GM23248 (cell line): ENCODE data around the gene GRIP2. TPM values are rescaled to one million over a fixed set of nuclear protein-coding genes. Genes with fewer than 3 reads are reported as not detected.

Experiments used
- DNase-seq: peaks from one replicate; pipeline ENCODE4 v3.0.0-alpha.2; 2015
- H2AFZ ChIP-seq: fragments of 200-600 bp; sonication (generic); 2 replicates; pipeline ENCODE4 v1.6.1; 2016; ENCODE audit warnings: antibody characterized with exemption
- H3F3A ChIP-seq: fragments of 200-600 bp; sonication (generic); 2 replicates; pipeline ENCODE4 v1.6.1; 2016; ENCODE audit warnings: mild to moderate bottlenecking, antibody characterized with exemption, mixed run types; ENCODE audit not compliant: insufficient read depth
- H3K27ac ChIP-seq: fragments of 200-600 bp; sonication (generic); 2 replicates; pipeline ENCODE4 v1.5.1; 2016; ENCODE audit warnings: mild to moderate bottlenecking
- H3K27me3 ChIP-seq: fragments of 200-600 bp; sonication (generic); replicated peaks from 2 replicates; pipeline ENCODE4 v1.6.1; 2016; ENCODE audit warnings: mild to moderate bottlenecking; ENCODE audit not compliant: insufficient read depth
- H3K36me3 ChIP-seq: fragments of 200-600 bp; sonication (generic); 2 replicates; pipeline ENCODE4 v1.6.1; 2016; ENCODE audit warnings: low read depth, mild to moderate bottlenecking
- H3K4me1 ChIP-seq: fragments of 200-600 bp; sonication (generic); 2 replicates; pipeline ENCODE4 v1.6.1; 2016; ENCODE audit warnings: mild to moderate bottlenecking; ENCODE audit not compliant: insufficient read depth
- H3K4me2 ChIP-seq: fragments of 200-600 bp; sonication (generic); one replicate; pipeline ENCODE4 v1.6.1; 2016; ENCODE audit warnings: mild to moderate bottlenecking; ENCODE audit not compliant: unreplicated experiment
- H3K4me3 ChIP-seq: fragments of 200-600 bp; sonication (generic); 2 replicates; pipeline ENCODE4 v1.5.1; 2016; ENCODE audit warnings: mild to moderate bottlenecking
- H3K79me2 ChIP-seq: fragments of 200-600 bp; sonication (generic); 2 replicates; pipeline ENCODE4 v1.6.1; 2016; ENCODE audit warnings: mild to moderate bottlenecking; ENCODE audit not compliant: insufficient read depth
- H3K9ac ChIP-seq: fragments of 200-600 bp; sonication (generic); 2 replicates; pipeline ENCODE4 v1.6.1; 2016; ENCODE audit warnings: mild to moderate bottlenecking
- H3K9me2 ChIP-seq: fragments of 200-600 bp; sonication (generic); 2 replicates; pipeline ENCODE4 v1.6.1; 2016; ENCODE audit warnings: mixed run types, mild to moderate bottlenecking, moderate library complexity; ENCODE audit not compliant: insufficient read depth
- H3K9me3 ChIP-seq: fragments of 200-600 bp; sonication (generic); one replicate; pipeline ENCODE4 v1.6.1; 2017; ENCODE audit warnings: low read depth
- H4K20me1 ChIP-seq: fragments of 200-600 bp; sonication (generic); 2 replicates; pipeline ENCODE4 v1.6.0; 2016; ENCODE audit not compliant: insufficient read depth
- EZH2 ChIP-seq: fragments of 200-600 bp; sonication (generic); IDR thresholded peaks from 2 replicates; pipeline ENCODE4 v1.6.1; 2018; ENCODE audit warnings: antibody characterized with exemption, mild to moderate bottlenecking; ENCODE audit not compliant: insufficient read depth, poor library complexity, severe bottlenecking
- EZH2phosphoT487 ChIP-seq: fragments of 200-600 bp; sonication (generic); IDR thresholded peaks from 2 replicates; pipeline ENCODE4 v1.6.1; 2018; ENCODE audit warnings: antibody characterized with exemption, moderate library complexity, mild to moderate bottlenecking, low read depth; ENCODE audit not compliant: insufficient read depth
- WGBS, 2 experiments: methylation state at CpG; one replicate each; pipeline ENCODE4 v1.1.6; 2015 to 2017; ENCODE audit warnings: low lambda C conversion rate in 2 of 2, low coverage in 1 of 2; ENCODE audit errors: missing lambda C conversion rate in 2 of 2; 5-methylcytosine and 5-hydroxymethylcytosine counted together
- in situ Hi-C: fragments of 300-500 bp; cut with MboI; formaldehyde crosslinking; loops from 2 replicates; pipeline ENCODE4 v1.15.0; 2020
- polyA plus RNA-seq: library from polyadenylated mRNA; unstranded; fragments of >200 nt; fragmentation: Nextera tagmentation; extraction: Ambion mirVana; gene quantifications from 2 replicates; pipeline ENCODE4 v1.2.1, GENCODE V29; 2016
- total RNA-seq: library from RNA; depleted of rRNA; stranded (reverse); fragments of >200 nt; shearing (Covaris generic); gene quantifications from 2 replicates; pipeline ENCODE4 v1.2.3, GENCODE V29; 2014

Gene GRIP2
- total and polyA plus RNA-seq, 2 experiments from 2014 or later, result 0.11 to 0.14 TPM

DNA sequence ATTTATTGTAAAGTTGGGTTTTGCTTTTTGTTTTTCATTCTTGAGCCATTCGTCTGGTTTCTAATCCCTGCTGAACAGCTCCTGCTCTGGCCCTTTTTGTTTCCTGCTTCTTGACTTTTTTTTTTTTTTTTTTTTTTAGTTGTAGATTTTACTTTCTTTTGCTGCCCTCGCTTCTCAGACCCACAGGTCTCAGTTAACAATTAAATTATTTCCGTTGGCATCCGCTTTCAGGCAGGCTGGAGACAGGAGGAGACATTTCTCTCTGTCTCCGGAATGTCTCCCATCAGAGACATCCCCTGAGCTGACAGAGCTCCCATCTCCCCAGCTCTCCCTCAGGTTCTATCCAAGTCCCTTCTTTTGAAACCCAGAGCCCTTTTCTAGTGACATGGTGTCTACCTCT lies 69.1 kb downstream of the GRIP2 start:
- WGBS, 2 experiments, result 98% methylated on average over 5 of the region's 5 CpGs
- no peak overlapping the region for H3K4me3 ChIP-seq
- in situ Hi-C loops, result no loop called here
- no peaks in the 10 kb centered on the region for H3K79me2 ChIP-seq
- no peaks in the 10 kb centered on the region for H3K9me2 ChIP-seq
- H3K4me1 ChIP-seq, result peaks cover 26% of the 10 kb centered on the region
- no peak overlapping the region for H2AFZ ChIP-seq
- no peak overlapping the region for H3K27ac ChIP-seq
- no peaks in the 10 kb centered on the region for H3K27me3 ChIP-seq
- H3K9ac ChIP-seq, result no peak overlapping the region
- H4K20me1 ChIP-seq, result no peaks in the 10 kb centered on the region
- no peaks in the 10 kb centered on the region for H3K9me3 ChIP-seq
- H3K4me2 ChIP-seq, result no peak overlapping the region
- no peaks in the 10 kb centered on the region for H3K36me3 ChIP-seq
- H3F3A ChIP-seq, result peaks cover 14% of the 10 kb centered on the region; the same call in 1 of the 2 replicates
- no peak for DNase-seq
- no peak for TF ChIP-seq EZH2phosphoT487
- TF ChIP-seq EZH2, result no peak

- no peak for TF ChIP-seq EZH2
- TF ChIP-seq EZH2phosphoT487, result no peak
- Histone ChIP-seq H3K9me2 (no peaks in the 10 kb centered on the region), H3K9me3 (no peaks in the 10 kb centered on the region), H3K36me3 (no peaks in the 10 kb centered on the region), H3K4me2 (no peak overlapping the region), H3K79me2 (no peaks in the 10 kb centered on the region), H3K27ac (no peak overlapping the region), H3K9ac (no peak overlapping the region), H3K4me3 (no peak overlapping the region), H4K20me1 (no peaks in the 10 kb centered on the region), H3F3A (peaks cover 14% of the 10 kb centered on the region; the same call in 1 of the 2 replicates), H3K4me1 (peaks cover 26% of the 10 kb centered on the region), H3K27me3 (no peaks in the 10 kb centered on the region), H2AFZ (no peak overlapping the region)
- DNase-seq, result no peak
- in situ Hi-C loops, result no loop called here
- WGBS, 2 experiments, result 87 to 90% methylated on average over 12 of the region's 12 CpGs
These were observed 69.7 kb downstream of the GRIP2 start for GRCh38 chr3:14470461-14470860.

DNA sequence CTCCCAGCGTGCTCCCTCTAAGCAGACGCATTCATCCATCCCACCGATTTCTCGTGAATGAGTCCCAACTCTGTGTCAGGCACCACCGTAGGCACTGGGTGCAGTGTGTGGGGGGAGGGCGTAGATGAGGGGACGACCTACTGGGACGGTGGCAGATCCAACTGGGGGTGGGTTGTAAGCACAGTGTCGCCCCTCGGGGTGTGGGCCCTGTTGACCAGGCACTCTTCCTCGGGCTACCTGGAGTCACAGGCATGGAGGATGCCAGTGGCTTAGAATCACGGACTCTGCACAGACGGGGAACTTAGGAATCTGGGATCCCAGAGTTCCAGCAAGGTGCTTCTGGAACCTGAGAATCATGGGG lies 71.5 kb downstream of the GRIP2 start:
- Histone ChIP-seq H3K9me3 (no peaks in the 10 kb centered on the region), H3K27me3 (no peaks in the 10 kb centered on the region), H4K20me1 (no peaks in the 10 kb centered on the region), H3F3A (peaks cover 14% of the 10 kb centered on the region; the same call in 1 of the 2 replicates), H2AFZ (no peak overlapping the region), H3K36me3 (no peaks in the 10 kb centered on the region), H3K9ac (no peak overlapping the region), H3K4me2 (no peak overlapping the region), H3K4me1 (peaks cover 24% of the 10 kb centered on the region), H3K79me2 (no peaks in the 10 kb centered on the region), H3K4me3 (no peak overlapping the region), H3K9me2 (no peaks in the 10 kb centered on the region), H3K27ac (no peak overlapping the region)
- no peak for DNase-seq
- in situ Hi-C loops, result loop anchor here (5.0 kb wide), 1 partner anchor 266 kb away; no protein-coding TSS in a partner anchor
- TF ChIP-seq EZH2, result no peak
- no peak for TF ChIP-seq EZH2phosphoT487
- WGBS, 2 experiments, result 89% methylated on average over 13 of the region's 13 CpGs

GRCh38 chr3:14467814-14468620 lies 72.1 kb downstream of the GRIP2 start:
- H3K4me2 ChIP-seq, result no peak overlapping the region
- H3K9me3 ChIP-seq, result no peaks in the 10 kb centered on the region
- no peaks in the 10 kb centered on the region for H3K9me2 ChIP-seq
- TF ChIP-seq EZH2 (no peak), EZH2phosphoT487 (no peak)
- peak; percentile 60 for DNase-seq
- H2AFZ ChIP-seq, result no peak overlapping the region
- peaks cover 19% of the 10 kb centered on the region for H3K4me1 ChIP-seq
- no peak overlapping the region for H3K27ac ChIP-seq
- no peaks in the 10 kb centered on the region for H4K20me1 ChIP-seq
- H3K4me3 ChIP-seq, result no peak overlapping the region
- in situ Hi-C loops, result loop anchor here (5.0 kb wide), 1 partner anchor 266 kb away; no protein-coding TSS in a partner anchor
- no peaks in the 10 kb centered on the region for H3K79me2 ChIP-seq
- H3F3A ChIP-seq, result peaks cover 14% of the 10 kb centered on the region; the same call in 1 of the 2 replicates
- 75% methylated on average over 15 of the region's 15 CpGs for WGBS, 2 experiments
- 0 out of 2 replicates have a peak, but pooled peaks cover 3% of the 10 kb centered on the region for H3K36me3 ChIP-seq
- H3K9ac ChIP-seq, result no peak overlapping the region
- H3K27me3 ChIP-seq, result no peaks in the 10 kb centered on the region
